GM21515 (cell line): Measurements from ENCODE around the gene DEK.

Source experiments
- ATAC-seq: cut with Tn5 transposase; IDR thresholded peaks from one replicate; pipeline ENCODE4 v1.9.1; 2021; ENCODE audit not compliant: unreplicated experiment

The DEK gene

GRCh38 chr6:18265787-18266522 is 1.6 kb upstream of the DEK start:
- ATAC-seq: no peak

- peak; percentile 1 for ATAC-seq
Observed at GRCh38 chr6:18264923-18265377, 620 bp upstream of the DEK start.

DNA sequence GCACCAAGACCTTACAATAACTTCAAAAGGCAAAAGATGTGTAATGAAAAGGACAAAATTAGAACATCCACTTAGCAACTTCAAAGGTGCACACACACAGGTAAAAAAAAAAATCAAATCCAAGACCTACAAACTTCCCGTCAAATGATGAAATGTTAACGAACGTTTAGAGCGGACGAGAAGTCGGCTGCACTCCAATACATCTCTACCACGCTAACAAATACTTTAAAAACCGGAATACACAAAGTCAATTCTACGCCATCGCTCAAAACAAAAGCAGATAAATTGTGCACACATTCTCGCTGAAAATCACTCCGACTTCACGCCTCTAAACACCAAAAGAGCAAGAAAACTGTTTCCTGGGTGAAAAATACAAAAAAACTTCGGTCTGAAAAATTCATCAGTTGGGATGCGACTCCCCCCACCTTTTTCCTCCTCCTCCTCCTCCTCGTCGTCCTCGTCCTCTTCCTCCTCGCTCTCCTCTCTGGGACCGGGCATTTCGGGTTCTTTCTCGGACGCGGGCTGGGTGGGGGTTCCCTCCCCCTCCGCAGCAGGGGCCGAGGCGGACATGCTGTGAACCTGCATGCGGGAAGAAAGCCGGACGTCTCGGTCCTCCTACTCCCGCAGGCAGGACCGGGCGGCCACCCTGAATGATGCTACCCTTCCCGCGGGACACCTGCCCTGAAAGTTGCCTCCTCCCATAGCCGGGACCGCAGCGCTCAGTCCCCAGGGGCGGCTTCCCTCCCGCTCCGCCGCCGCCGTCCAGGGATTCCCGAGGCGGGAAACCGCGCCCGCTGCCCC is 712 bp downstream of the DEK start:
- peak; percentile 3 for ATAC-seq

DNA sequence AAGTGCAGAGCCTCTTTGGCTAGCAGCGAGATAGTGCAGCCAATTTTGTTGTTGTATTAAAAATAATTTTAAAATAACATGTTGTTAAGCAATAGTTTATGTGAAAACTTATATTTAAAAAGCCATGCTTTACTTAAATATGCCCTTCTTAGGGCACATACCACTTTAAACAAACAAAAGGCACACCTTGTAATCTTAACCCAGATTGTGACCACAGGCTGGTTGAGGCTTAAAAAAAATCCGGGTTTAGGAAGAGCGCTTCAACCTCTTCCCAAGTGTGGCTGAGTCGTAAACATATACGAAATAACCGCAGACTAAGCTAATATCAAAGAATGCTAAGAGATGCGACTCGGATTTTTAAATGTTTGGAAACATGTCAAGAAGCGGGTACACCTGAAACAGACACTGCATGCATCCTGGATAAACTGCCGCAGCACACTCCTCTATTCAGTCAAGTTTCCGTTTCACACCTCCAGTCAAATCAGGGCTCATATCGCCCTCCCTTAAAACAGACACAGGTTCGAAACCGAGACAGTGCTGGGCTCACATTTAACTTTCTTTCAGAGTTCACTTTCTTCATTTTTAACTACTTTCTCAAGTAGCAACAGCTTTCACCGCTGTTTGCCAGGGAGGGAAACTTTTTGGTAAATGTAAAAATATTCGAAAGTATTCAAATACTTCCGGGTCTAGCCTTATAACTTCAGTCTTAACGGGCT is 1.5 kb downstream of the DEK start:
- peak; percentile 67 for ATAC-seq

GRCh38 chr6:18261877-18262276 is 2.5 kb downstream of the DEK start:
- no peak for ATAC-seq

- ATAC-seq: peak; percentile 38
Observed at GRCh38 chr6:18260448-18261106, 3.8 kb downstream of the DEK start.

DNA sequence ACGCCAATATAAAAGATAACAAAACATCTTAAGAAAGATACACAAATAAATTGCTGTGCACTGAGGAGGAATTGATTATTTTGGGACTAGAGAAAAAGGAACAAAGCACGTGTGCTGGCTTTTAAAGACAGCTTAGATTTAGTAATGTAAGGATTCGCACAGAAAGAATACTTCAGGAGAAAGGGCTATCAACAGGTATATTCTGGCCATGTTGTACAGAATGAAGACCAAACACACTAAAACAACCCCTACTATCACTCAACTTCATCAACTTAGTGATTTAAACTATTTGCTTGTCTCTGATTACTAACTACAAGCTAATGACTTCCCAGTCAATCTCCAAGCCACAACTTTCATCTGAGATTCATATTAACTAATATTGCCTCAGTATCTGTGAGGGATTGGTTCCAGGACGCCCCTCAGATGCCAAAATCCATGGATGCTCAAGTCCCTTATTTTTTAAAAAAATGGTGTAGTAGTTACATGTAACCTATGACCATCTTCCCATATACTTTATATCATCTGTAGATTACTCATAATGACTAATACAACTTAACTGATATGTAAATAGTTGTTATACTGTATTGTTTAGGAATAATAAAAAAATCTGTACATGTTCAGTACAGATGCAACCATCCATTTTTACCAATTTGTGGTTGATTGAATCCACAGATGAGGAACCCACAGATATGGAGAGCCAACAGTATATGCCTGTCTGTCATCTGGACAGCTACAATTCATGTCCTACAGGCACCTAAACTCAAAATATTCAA is 4.5 kb downstream of the DEK start:
- ATAC-seq: no peak

DNA sequence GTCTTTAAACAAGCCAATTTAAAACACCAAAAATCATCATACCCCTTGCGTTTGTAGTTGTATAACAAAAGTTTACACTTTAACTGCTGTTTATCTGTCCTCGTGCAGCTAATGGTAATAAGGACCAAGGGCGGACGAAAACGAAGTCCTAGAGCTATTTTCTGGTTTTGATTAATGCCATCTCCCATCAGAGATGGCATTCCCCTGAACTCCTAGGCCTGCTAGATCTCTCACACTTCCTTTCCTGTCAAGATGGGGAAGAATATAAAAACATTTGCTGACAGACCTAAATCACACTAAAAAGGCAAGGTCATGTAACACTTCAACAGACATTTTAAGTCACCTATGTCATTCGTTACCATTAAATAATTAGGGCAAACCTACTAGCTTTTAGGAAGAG is 9.5 kb downstream of the DEK start:
- no peak for ATAC-seq

DNA sequence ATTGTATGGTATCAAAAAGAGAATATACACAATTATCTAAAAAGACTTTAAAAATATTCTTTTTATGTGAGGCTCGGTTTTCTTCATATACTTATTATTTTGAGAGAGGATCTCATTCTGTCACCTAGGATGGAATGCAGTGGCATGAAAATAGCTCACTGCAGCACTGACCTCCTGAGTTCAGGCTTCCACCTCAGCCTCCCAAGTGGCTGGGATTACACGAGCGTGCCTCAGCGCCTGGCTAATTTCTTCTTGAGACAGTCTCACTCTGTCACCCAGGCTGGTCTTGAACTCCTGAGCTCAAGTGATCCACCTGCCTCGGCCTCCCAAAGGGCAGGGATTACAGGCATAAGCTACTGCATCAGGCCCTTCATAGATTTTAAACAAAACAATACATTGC is 10.7 kb downstream of the DEK start:
- ATAC-seq: no peak

DNA sequence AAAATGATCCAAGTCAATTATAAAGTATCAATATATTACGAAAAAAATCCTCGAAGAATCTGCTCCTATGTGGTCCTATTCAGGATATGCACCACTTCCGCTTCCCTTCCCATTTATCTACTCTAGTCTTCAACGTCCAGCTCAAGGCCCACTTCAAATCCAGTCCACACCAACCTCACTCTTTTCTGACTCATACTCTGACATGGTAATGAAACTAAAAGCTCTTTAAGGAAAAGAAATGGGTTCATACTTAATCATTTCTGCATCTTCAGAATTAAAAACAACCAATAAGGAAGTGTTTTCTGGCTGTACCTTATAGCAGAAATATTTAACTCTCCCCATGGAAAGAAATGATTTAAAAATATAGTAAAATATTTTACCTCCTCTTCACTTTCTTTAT is 15.1 kb downstream of the DEK start:
- no peak for ATAC-seq

DNA sequence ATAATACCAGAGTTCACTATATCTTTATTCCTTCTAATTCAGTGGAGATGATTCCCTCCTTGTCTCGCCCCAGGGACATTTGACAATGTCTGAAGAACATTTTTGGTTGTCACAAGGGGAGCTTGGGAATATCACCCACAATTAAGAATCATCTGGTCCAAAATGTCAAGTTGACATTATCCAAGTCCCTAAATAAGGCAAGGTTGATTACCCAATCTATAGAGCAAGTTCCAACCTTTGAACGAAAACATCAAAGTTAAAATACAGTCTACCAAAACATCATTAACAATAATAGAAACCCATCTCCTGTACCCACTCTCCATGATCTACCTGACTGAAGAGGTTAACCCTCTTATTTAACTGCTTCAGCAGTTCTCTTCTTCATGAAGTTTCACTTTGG is 15.6 kb downstream of the DEK start:
- ATAC-seq: no peak

GRCh38 chr6:18247002-18247401 is 17.3 kb downstream of the DEK start:
- ATAC-seq: no peak

DNA sequence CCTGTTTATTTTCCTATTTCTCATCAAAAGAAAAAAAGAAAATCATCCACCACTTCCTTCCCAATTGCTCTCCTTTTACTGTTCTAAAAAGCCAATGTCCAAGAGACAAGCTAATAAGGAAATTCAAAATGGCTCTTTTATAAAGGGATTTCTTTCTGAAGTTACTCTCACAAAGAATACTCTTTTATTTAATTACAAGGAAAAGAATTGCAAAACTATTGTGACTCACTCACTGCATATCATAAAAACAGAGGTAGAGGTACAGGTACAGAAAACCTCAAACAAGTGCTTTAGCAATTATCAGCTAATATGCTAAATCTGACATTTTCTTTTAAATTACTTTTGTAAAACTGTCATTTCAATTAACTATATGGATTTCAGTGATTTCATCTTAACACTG is 18.1 kb downstream of the DEK start:
- no peak for ATAC-seq

DNA sequence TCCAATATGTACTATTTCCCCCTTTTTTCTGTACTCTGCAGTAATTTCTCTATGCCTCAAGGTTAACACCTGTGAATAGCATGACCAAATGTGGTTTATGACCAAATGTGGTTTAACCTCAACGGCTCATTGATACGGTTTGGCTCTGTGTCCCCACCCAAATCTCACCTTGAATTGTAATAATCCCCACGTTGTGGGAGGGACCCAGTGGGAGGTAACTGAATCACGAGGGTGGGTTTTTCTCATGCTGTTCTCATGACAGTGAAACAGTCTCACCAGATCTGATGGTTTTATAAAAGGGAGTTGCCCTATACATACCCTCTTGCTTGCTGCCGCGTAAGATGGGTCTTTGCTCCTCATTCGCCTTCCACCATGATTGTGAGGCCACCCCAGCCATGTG is 18.7 kb downstream of the DEK start:
- no peak for ATAC-seq

GRCh38 chr6:18245079-18245478 is 19.3 kb downstream of the DEK start:
- no peak for ATAC-seq

- no peak for ATAC-seq
Observed at GRCh38 chr6:18244251-18244650, 20.1 kb downstream of the DEK start.

- ATAC-seq: no peak
Observed at GRCh38 chr6:18243302-18243893, 20.9 kb downstream of the DEK start.

DNA sequence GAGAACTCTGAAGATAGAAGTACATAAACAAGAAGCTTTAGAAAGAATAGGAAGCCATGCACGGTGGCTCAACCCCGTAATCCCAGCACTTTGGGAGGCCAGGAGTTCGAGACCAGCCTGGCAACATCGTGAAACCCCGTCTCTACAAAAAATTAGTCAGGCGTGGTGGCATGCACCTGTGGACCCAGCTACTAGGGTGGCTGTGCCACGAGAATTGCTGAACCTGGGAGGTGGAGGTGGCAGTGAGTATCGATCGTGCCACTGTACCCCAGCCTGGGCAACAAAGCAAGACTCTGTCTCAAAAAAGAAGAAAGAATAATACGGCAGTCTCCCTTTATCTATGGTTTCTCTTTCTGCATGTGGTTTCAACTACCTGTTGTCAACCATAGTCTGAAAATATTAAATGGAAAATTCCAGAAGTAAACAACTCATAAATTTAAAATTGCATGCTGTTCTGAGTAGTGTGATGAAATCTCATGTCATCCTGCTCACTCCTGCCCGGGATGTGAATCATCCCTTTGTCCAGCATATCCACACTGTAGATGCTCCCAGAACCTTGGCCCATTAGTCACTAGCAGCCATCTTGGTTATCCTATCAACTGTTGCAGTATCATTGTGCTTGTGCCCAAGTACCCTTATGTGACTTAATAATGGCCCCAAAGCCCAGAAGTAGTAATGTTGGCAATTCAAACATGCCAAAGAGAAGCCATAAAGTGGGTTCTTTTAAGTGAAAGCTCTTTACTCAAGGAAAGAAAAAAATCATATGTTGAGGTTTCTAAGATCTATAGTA is 22.1 kb downstream of the DEK start:
- ATAC-seq: no peak
